HG02571 (cell line): Measurements from ENCODE around the gene SLC1A6.
"Not testable (repeated sequence)": the region's sequence is repeated elsewhere in the genome, so short reads cannot be mapped to it uniquely, and the experiment has no call there.

Source experiments
- ATAC-seq: cut with Tn5 transposase; IDR thresholded peaks from one replicate; pipeline ENCODE4 v1.9.1; 2021; ENCODE audit warnings: mild to moderate bottlenecking, moderate library complexity; ENCODE audit not compliant: unreplicated experiment

SLC1A6 gene

DNA sequence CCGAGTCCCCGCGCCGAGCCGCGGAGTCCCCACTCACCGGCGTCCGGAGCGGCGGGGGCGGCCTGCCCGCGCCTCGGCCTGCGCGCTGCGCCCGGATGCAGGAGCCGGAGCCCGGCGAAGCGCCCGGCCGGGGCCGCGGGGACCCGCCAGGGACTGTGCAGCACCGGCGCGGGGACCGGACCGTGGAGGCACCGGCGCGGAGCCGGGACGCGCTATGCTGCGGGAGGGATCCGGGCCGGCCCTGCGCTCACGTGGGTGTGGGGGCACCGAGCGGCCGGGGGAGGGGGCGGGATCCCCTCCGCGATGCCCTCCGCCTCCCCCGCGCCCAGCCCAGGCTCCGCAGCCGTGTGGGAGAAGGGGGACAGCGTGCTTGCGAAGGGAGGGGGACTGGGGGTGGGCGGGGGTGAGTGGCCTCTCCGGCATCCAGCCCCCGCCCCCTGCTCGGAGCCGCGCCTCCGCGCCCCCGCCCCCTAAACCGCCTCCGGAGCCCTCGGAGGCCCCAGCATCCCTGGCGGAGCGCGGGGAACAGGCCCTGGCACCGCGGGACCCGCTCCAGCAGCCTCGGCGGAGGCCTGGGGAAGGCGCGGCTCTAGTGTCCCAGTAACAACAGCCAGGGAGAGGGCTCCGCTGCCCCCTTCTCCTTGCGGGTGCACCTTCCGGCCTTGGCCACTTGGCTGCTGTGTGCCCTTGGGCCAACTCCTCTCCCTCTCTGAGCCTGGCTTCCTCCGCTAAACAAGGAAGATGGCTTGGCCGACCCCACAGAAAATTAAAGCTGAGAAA, at the start of gene SLC1A6:
Gene SLC1A6 (minus strand): TSS at position 389 of the 780 bp plus-strand sequence. CDS start 6,954 bp downstream, outside the sequence.
- ATAC-seq = no peak

DNA sequence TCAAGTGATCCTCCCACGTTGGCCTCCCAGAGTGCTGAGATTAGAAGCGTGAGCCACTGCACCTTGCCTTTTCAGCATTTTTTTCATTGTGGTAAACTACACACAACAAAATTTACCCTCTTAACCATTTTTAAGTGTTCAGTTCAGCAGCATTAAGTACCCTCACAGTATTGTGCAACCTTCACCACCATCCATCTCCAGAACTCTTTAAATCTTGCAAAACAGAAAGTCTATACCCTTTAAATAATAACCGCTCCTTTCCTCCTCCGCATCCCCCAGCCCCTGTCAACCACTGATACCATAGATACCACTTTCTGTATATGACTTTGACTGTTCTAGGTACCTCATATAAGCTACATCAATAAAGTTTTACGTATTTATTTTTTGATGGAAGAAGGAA, 48.8 kb upstream of the SLC1A6 start:
- ATAC-seq = no peak

DNA sequence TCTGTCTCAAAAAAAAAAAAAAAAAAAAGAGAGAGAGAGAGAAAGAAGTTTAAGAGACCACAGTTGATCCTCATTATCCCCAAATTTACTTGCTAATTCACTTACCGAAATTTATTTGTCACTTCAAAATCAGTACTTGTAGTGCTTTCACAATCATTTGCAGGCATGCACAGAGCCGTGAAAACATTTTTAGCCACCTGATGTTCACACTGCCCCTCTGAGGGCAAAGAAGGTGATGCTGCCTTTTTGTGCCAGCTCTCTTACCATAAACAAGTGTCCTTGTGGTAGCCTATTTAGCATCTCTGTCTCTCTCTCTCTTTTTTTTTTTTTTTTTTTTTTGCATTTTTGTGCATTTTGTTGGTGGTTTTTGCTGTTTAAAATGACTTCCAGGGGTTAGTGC, 45.6 kb upstream of the SLC1A6 start:
- no peak for ATAC-seq

DNA sequence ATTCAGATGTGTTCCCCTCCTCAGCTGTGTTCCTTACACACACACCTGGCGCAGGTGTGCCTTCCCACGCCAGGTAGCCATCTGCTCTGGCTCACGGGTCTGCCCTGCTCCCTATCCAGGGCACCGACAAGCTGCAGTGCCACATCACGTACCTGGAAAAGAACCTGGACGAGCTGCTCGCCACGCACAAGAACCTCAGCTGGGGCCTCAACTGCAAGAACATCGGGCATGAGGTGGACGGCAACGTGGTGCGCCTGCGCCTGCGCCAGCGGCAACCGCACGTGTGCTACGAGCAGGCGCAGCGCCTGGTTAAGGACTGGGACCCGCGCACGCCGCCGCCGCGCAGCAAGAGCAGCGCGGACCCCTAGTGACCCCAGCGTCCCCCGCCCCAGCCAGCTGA, 43.1 kb upstream of the SLC1A6 start:
- ATAC-seq = no peak

DNA sequence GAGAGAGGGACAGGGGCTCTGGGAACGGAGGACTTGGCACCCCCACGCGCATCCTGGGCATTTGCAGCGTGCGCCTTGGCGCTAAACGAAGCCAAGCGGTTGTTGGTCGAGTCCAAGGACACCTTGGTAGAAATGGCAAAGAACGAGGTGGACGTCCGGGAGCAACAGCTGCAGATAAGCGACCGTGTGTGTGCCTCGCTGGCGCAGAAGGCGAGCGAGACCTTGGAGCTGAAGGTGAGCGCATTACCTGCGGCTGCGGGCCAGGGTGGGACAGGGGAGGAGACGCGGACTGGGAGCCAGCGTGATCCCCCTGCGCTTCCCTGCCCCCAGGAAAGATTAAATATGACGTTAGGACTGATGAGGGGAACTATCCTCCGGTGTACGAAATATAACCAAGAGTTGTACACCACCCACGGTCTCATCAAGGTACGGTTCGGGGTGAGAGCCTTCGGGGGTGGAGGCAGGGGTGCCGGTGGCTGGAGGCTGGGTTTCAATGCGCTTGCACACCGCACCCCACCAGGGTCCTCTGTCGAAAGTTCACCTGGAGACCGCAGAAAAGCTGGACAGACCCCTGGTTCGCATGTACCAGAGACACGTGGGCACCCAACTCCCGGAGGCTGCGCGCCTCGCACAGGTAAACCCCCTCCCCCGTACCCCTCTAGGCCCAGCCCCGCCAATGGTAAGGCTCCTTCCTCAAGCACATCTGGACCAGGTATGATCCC, 41.8 kb upstream of the SLC1A6 start:
- ATAC-seq = no peak

DNA sequence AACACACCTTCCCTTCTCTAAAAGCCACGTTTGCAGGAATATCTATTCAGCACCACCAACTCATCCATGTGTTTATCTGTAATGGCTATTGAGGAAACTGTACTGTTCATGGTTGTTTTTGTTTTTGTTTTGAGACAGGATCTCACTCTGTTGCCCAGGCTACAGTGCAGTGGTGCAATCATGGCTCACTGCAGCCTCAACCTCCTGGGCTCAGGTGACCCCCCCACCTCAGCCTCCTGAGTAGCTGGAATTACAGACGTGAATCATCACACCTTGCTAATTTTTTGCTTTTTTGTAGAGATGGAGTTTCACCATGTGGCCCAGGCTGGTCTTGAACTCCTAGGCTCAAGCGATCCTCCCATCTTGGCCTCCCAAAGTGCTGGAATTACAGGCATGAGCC, 39.2 kb upstream of the SLC1A6 start:
- ATAC-seq = not testable (repeated sequence)

DNA sequence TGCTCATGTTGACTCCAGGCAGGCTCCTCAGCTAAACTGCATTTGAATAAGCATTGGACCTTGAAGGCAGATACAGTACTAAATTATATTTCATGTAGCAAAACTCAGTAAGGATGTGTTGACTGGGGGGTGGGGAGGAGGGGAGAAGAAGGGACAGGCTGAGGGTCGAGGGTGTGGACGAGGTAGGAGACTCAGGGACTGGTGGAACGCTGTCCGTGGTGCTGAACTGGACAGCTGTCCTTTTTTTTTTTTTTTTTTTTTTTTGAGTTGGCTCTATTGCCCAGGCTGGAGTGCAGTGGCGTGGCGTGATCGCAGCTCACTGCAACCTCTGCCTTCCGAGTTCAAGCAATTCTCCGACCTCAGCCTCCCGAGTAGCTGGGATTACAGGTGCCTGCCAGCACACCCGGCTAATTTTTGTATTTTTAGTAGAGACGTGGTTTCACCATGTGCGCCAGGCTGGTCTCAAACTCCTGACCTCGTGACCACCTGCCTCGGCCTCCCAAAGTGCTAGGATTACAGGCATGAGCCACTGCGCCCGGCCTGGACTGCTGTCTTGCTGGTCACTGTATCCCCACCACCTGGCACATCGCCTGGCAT, 36.4 kb upstream of the SLC1A6 start:
- no peak for ATAC-seq

DNA sequence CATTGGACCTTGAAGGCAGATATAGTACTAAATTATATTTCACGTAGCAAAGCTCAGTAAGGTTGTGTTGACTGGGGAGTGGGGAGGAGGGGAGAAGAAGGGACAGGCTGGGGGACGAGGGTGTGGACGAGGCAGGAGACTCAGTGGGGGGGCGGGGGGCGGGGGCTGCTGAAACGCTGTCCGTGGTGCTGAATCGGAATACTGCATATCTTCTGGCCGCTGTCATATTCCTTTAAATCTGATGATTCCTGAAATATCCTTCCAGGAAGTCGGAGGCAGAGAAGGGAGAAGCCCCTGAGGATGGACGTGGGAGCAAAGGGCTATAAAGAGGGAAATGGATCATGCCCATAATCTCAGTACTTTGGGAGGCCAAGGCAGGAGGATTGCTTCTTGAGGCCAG, 34.9 kb upstream of the SLC1A6 start:
- ATAC-seq = no peak

DNA sequence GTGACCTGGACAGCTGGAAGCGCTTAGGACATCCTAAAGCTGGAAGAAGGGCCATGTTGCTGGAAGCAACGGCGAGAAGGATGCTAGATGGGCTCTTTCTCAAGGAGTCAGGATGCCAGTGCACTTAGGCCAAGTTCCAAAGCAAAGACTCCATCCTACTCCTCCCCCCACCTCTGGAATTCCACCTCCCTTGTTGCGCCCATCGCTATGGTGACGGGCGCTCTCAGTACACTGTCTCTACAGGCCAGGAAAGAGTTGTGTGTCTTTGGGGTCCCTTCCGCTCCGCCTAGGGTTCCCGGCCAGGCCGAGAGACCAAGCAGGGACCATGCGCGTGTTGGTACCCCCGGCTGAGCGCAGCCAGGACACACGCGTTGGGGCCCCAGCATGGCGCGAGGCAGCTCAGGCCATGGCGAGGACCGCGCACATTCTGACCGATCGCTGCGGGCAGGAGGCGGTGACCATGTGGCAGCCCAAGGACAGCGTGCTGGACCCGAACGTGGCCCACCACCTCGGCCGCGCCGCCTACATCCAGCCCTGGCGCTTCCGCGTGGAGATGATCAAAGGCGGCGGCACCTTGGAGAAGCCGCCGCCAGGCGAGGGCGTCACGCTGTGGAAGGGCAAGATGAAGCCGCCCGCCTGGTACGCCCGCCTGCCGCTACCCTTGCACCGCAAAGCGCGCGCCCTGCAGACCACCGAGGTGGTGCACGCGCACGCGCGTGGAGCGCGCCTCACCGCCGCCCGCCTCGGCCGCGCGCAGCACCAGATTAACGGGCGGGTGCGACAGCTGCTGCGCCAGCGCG, 31.0 kb upstream of the SLC1A6 start:
- ATAC-seq = no peak

DNA sequence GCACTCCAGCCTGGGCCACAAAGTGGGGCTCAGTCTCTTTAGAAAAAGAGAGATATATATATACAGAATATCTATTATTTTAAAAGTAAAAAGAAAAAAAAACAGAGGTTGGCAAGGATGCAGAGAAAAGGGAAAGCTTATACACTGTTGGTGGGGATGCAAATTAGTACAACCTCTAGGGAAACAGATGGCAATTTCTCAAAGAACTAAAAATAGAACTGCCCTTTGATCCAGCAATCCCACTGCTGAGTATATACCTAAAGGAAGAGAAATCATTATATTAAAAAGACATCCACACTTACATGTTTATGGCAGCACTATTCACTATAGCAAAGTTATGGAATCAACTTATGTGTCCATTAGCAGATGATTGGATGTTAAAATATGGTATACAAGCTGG, 28.6 kb upstream of the SLC1A6 start:
- no peak for ATAC-seq

DNA sequence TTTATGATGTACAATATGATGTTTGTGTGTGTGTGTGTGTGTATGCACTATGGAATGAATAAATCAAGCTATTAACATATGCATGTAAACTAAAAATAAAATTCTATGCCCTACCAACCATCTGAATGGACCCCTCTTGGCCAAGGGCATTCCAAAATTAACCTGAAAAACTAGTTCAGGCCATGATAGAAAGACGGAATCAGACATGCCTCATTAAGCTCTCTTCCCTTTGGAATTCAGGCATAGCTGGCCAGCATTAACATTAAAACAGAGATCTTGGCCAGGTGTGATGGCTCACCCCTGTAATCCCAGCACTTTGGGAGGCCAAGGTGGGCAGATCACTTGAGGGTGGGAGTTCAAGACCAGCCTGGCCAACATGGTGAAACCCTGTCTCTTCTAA, 18.3 kb upstream of the SLC1A6 start:
- ATAC-seq = no peak

DNA sequence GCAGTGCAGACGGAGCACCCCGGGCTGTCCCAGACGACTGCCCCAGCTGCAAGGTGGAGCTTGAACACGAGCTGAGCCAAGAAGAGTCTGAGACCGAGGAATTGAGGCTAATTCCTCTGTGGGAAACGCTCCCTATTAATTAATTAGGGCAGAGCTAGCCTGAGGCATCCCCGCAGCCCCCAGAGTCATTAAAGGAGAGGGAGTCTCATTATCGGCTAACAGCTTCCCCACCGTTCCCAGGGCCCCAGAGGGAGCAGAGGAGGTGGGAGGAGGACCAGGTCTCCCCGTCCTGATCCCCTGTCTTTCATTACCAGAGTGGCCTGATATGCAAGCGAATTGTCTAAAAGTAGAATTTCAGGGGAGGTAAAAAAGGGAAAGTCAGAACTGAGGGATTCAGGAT, 13.1 kb upstream of the SLC1A6 start:
- no peak for ATAC-seq

DNA sequence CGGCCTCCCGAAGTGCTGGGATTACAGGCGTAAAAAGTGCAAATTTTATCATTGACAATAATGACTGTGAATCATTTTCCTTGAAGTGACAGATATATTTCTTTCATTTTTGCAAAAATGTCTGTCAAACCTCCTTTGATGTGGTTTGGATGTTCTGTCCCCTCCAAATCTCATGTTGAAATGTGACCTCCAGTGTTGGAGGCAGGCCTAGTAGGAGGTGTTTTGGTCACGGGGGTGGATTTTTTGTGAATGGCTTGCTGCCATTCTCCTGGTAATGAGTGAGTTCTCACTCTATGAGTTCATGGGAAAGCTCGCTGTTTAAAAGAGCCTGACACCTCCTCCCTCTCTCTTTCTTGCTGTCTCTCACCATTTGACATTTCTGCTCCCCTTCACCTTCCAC, 5.5 kb upstream of the SLC1A6 start:
- no peak for ATAC-seq

DNA sequence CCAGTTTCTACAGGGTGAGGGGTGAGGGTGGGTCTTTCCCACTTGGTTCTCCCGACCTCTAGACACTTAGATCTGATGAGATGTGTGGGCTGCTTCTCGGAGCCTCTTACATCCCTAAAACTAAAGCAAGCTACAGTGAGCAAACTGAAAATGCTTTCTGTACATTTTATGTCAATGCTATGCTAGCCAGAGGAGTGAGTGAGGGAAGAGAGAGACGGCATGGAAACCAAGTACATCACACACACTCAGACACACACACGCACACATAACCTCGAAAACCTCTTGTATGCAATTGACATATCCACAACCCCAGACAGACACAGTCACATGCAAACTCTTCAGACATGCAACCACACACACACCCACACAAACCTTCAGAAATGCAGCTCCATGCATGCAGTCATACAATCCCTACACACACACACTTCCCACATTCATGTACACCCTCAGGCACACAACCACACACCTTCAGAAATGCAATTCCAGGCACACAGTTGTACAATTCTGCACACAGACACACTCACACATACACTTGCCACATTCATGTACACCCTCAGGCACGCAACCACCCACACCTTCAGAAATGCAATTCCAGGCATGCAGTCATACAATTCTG, 1.4 kb downstream of the SLC1A6 start:
- no peak for ATAC-seq

DNA sequence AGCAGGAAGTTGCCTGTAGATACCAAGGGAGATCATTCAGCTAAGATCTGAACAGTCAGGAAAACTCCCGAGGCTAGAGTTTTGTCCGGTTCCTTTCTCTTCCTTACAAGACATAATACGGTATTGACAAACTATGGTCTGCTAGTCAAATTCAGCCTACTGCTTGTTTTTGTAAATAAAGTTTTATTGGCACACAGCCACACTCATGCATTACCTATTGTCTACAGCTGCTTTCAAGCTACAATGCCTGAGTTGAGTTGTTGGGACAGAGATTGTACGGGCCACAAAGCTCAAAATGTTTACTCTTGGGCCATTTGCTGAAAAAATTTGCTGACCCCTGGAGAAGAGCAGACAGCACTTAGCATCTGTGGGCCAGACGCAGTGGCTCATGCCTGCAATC, 2.5 kb downstream of the SLC1A6 start:
- no peak for ATAC-seq

DNA sequence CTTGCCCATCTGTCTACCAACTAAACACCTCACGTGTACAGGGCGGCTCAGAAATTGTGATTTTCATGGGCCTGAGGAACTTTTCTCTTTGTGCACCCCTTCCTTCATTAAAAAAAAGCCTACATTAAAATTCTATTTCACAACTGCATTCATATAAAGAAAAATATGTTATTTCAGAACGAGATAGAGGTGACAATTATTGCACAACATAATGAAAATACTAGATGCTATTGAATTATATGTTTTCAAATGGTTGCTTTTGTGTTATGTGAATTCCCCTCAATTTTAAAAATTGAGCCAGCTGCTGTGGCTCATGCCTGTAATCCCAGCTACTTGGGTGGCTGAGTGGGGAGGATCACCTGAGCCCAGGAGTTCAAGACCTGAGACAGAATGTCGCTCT, 5.2 kb downstream of the SLC1A6 start:
- ATAC-seq = no peak

DNA sequence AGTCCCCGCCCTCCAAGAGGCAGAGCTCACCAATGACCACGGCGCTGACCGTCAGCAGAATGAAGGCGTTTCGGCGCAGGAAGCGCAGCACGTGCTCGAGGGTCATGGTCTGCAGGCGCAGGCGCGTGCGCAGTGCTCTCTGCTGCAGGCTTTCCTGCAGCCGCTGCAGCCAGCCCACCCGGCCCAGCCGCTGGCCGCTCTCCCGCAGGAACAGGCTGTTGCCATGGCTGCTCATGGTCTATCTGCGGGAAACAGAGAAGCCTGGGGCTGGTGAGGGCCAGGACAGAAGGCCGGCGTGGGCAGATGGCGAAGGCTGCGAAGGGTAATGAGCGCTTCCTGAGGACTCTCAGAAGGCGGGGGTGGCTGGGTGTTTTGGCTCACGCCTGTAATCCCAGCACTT, 7.0 kb downstream of the SLC1A6 start:
- ATAC-seq = no peak

DNA sequence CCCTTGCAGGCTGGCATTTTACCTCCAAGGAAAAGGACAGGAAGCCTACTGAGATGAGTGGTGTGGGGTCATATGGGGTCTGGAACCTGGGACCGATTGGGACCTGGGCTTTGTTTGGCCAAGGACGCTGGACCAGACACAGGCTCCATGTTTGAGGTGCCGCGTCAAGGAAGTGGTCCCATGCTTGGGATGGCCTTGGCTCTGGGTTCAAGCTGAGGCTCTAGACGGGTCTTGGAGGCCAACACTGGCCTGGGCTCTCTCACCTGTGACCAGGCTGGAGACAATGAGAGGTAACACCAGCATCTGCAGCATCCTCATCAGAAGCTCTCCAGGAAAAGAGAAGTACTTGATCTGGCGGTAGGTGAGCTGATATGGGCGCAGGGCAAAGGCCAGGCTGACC, 8.2 kb downstream of the SLC1A6 start:
- ATAC-seq = no peak

DNA sequence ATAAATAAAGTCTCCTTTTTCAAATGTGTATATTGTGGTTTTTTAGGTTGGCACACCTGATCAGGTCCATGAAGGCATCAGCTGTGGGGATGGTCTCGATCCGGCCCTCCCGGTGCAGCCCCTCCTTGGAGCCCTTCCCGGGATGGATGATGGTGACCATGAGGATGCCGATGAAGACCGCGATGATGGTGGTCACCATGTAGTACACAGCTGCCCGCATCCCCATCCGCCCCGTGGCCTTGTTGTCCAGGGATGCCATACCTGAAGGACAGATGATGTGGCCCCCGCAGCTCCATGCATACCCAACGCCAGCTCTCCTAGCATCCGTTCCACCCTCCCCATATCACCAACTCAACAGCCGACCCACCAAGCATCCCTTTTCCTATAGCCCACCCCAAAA, 11.4 kb downstream of the SLC1A6 start:
- ATAC-seq = no peak

DNA sequence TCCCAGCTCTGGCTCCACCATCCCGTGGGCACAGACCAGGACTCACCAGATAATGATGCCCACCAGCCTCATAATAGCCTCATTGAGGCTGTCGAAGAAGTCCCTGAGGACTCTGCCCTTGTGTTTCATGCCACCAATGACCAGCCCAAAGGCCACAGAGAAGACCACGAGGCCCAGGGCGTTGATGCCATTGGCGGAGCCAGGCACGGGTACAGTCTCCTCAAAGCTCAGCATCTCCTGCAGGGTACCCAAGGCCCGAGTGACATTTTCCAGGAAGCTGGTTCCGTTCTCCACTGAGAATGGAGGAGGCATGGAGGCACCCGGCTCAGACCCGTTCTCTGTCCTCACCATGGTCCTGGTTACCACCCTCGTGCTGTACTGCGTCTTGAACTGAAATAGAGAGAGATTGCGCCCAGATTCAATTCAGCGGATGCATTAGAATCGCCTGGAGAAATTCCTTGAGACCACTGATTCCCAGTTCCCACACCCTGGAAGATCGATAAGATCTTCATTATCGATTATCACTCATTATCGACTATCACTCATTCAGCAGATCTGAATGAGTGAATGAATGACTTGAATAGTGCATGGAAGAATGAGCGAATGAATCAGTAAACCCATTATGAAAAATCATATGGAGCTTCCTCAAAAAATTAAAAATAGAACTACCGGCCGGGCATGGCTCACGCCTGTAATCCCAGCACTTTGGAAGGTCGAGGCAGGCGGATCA, 17.5 kb downstream of the SLC1A6 start:
- ATAC-seq = no peak
